Astrocyte (in vitro differentiated cells and primary cell): Measurements from ENCODE around the gene STXBP2. TPM values are rescaled to one million over a fixed set of nuclear protein-coding genes. Genes with fewer than 3 reads are reported as not detected.
A peak's percentile ranks its signal among the peaks of the same experiment; 100 is the strongest.

Experiments used
- DNase-seq: peaks from one replicate; pipeline ENCODE4 v3.0.0-alpha.2; 2010; ENCODE audit warnings: low read depth
- FAIRE-seq: peaks from 2 replicates; lab custom pipeline; 2011; peaks lifted over from hg19 to GRCh38; lab: Jason Lieb, UNC
- H2AFZ ChIP-seq: 2 replicates; pipeline ENCODE4 v1.6.0; 2012; ENCODE audit warnings: low read depth, low read length, inconsistent platforms
- H3K27ac ChIP-seq: 2 replicates; pipeline ENCODE4 v1.5.1; 2011; ENCODE audit warnings: low read depth, low read length, inconsistent platforms
- H3K27me3 ChIP-seq: 2 replicates; pipeline ENCODE4 v1.6.0; 2011; ENCODE audit warnings: low read length, inconsistent platforms; ENCODE audit not compliant: insufficient read depth
- H3K36me3 ChIP-seq: 2 replicates; pipeline ENCODE4 v1.5.1; 2011; ENCODE audit warnings: low read length, inconsistent platforms; ENCODE audit not compliant: insufficient read depth
- H3K4me1 ChIP-seq: 2 replicates; pipeline ENCODE4 v1.5.1; 2011; ENCODE audit warnings: low read length, inconsistent platforms; ENCODE audit not compliant: insufficient read depth
- H3K4me2 ChIP-seq: 2 replicates; pipeline ENCODE4 v1.6.0; 2012; ENCODE audit warnings: low read length, inconsistent platforms
- H3K4me3 ChIP-seq: 2 replicates; pipeline ENCODE4 v1.5.1; 2011; ENCODE audit warnings: low read depth, mild to moderate bottlenecking, low read length, inconsistent platforms; ENCODE audit not compliant: insufficient read depth
- H3K79me2 ChIP-seq: 2 replicates; pipeline ENCODE4 v1.6.0; 2012; ENCODE audit warnings: mild to moderate bottlenecking, low read length, inconsistent platforms; ENCODE audit not compliant: insufficient read depth
- H3K9ac ChIP-seq: 2 replicates; pipeline ENCODE4 v1.6.0; 2012; ENCODE audit warnings: mild to moderate bottlenecking, low read length, inconsistent platforms
- H3K9me3 ChIP-seq: 2 replicates; pipeline ENCODE4 v1.5.1; 2012; ENCODE audit warnings: low read depth, mild to moderate bottlenecking, low read length, inconsistent platforms; ENCODE audit not compliant: insufficient read depth
- H4K20me1 ChIP-seq: 2 replicates; pipeline ENCODE4 v1.6.0; 2012; ENCODE audit warnings: low read length, inconsistent platforms; ENCODE audit not compliant: insufficient read depth
- H3K27ac Mint-ChIP-seq: one replicate; pipeline ENCODE4 v1.8.0; 2021; ENCODE audit warnings: mild to moderate bottlenecking, mixed read lengths; ENCODE audit not compliant: unreplicated experiment
- H3K27me3 Mint-ChIP-seq: one replicate; pipeline ENCODE4 v1.8.0; 2021; ENCODE audit warnings: low read depth, mixed read lengths; ENCODE audit not compliant: unreplicated experiment
- H3K36me3 Mint-ChIP-seq: one replicate; pipeline ENCODE4 v1.8.0; 2021; ENCODE audit warnings: low read depth, mixed read lengths; ENCODE audit not compliant: unreplicated experiment
- H3K4me1 Mint-ChIP-seq: one replicate; pipeline ENCODE4 v1.8.0; 2021; ENCODE audit warnings: low read depth, mixed read lengths; ENCODE audit not compliant: unreplicated experiment
- H3K4me3 Mint-ChIP-seq: one replicate; pipeline ENCODE4 v1.8.0; 2021; ENCODE audit warnings: mild to moderate bottlenecking, moderate library complexity, mixed read lengths; ENCODE audit not compliant: unreplicated experiment
- H3K9me3 Mint-ChIP-seq: one replicate; pipeline ENCODE4 v1.8.0; 2021; ENCODE audit warnings: mild to moderate bottlenecking, mixed read lengths; ENCODE audit not compliant: unreplicated experiment
- CTCF ChIP-seq: IDR thresholded peaks from 2 replicates; pipeline ENCODE4 v1.5.1; 2011; ENCODE audit warnings: low read depth, mild to moderate bottlenecking, inconsistent platforms, low read length, moderate library complexity; ENCODE audit not compliant: insufficient read depth
- EZH2 ChIP-seq: IDR thresholded peaks from 2 replicates; pipeline ENCODE4 v1.6.1; 2012; ENCODE audit warnings: mild to moderate bottlenecking, low read length, inconsistent platforms; ENCODE audit not compliant: insufficient read depth
- total RNA-seq: library from RNA; stranded (reverse); gene quantifications from 2 replicates; pipeline ENCODE4 v1.2.1, GENCODE V29; 2021

Gene STXBP2
- total RNA-seq, 1 donor from 2014 or later, result 49.6 TPM

GRCh38 chr19:7631577-7631976 is 5.3 kb upstream of the STXBP2 start:
- peaks cover 13% of the 10 kb centered on the region for H3K4me1 ChIP-seq
- H3K9ac ChIP-seq, result no peak overlapping the region
- FAIRE-seq (no peak), DNase-seq (no peak)
- peaks cover 5% of the 10 kb centered on the region for H3K36me3 Mint-ChIP-seq
- no peak overlapping the region for H3K4me2 ChIP-seq
- peak overlapping the region; percentile 23 for H3K4me3 Mint-ChIP-seq
- peaks cover 11% of the 10 kb centered on the region for H4K20me1 ChIP-seq
- peaks cover 52% of the 10 kb centered on the region for H3K79me2 ChIP-seq
- no peaks in the 10 kb centered on the region for H3K36me3 ChIP-seq
- H3K9me3 Mint-ChIP-seq, result peaks cover 1% of the 10 kb centered on the region
- peaks cover 10% of the 10 kb centered on the region for H3K27me3 ChIP-seq
- peaks cover 14% of the 10 kb centered on the region for H3K4me1 Mint-ChIP-seq
- peaks cover 7% of the 10 kb centered on the region for H3K27me3 Mint-ChIP-seq
- H3K27ac ChIP-seq, result no peak overlapping the region
- H3K4me3 ChIP-seq, result no peak overlapping the region
- no peaks in the 10 kb centered on the region for H3K9me3 ChIP-seq
- TF ChIP-seq EZH2 (no peak), CTCF (no peak)
- H3K27ac Mint-ChIP-seq, result no peak overlapping the region
- H2AFZ ChIP-seq, result no peak overlapping the region

- DNase-seq (no peak), FAIRE-seq (no peak)
- H2AFZ ChIP-seq, result no peak overlapping the region
- peaks cover 11% of the 10 kb centered on the region for H3K27me3 ChIP-seq
- H3K9ac ChIP-seq, result no peak overlapping the region
- H3K36me3 ChIP-seq, result no peaks in the 10 kb centered on the region
- TF ChIP-seq CTCF, result no peak
- no peak for TF ChIP-seq EZH2
- H3K79me2 ChIP-seq, result peaks cover 42% of the 10 kb centered on the region
- no peak overlapping the region for H3K27ac Mint-ChIP-seq
- no peaks in the 10 kb centered on the region for H3K9me3 ChIP-seq
- no peak overlapping the region for H3K4me3 ChIP-seq
- H4K20me1 ChIP-seq, result peaks cover 4% of the 10 kb centered on the region
- H3K4me3 Mint-ChIP-seq, result no peak overlapping the region
- H3K9me3 Mint-ChIP-seq, result peaks cover 1% of the 10 kb centered on the region
- peaks cover 14% of the 10 kb centered on the region for H3K4me1 Mint-ChIP-seq
- H3K27ac ChIP-seq, result no peak overlapping the region
- H3K4me1 ChIP-seq, result peaks cover 13% of the 10 kb centered on the region
- H3K4me2 ChIP-seq, result no peak overlapping the region
- H3K36me3 Mint-ChIP-seq, result peaks cover 1% of the 10 kb centered on the region
- H3K27me3 Mint-ChIP-seq, result peaks cover 7% of the 10 kb centered on the region
Observed at GRCh38 chr19:7632340-7633203, 4.3 kb upstream of the STXBP2 start.

GRCh38 chr19:7633698-7634097 is 3.2 kb upstream of the STXBP2 start, which contains the start of gene PCP2:
Gene PCP2, minus strand, starts transcription at chr19:7633719. Its CDS starts 262 bp downstream, at chr19:7633457.
- Histone ChIP-seq H3K27ac (no peak within 1 kb of the TSS), H3K4me1 (peaks cover 8% of the 10 kb centered on the region), H3K4me3 (no peak within 1 kb of the TSS), H4K20me1 (no peaks in the 10 kb centered on the region), H3K9me3 (no peaks in the 10 kb centered on the region), H3K79me2 (peaks cover 31% of the 10 kb centered on the region), H2AFZ (no peak within 1 kb of the TSS), H3K27me3 (peaks cover 13% of the 10 kb centered on the region), H3K9ac (no peak within 1 kb of the TSS), H3K4me2 (no peak within 1 kb of the TSS), H3K36me3 (no peaks in the 10 kb centered on the region)
- H3K9me3 Mint-ChIP-seq, result no peaks in the 10 kb centered on the region
- peaks cover 1% of the 10 kb centered on the region for H3K36me3 Mint-ChIP-seq
- peaks cover 8% of the 10 kb centered on the region for H3K4me1 Mint-ChIP-seq
- FAIRE-seq, result no peak
- peaks cover 7% of the 10 kb centered on the region for H3K27me3 Mint-ChIP-seq
- no peak within 1 kb of the TSS for H3K27ac Mint-ChIP-seq
- no peak for DNase-seq
- no peak within 1 kb of the TSS for H3K4me3 Mint-ChIP-seq
- TF ChIP-seq EZH2 (no peak), CTCF (no peak)
